Measurements from ENCODE around the gene IGF1. TPM values are rescaled to one million over a fixed set of nuclear protein-coding genes. Genes with fewer than 3 reads are reported as not detected.
A peak's percentile ranks its signal among the peaks of the same experiment; 100 is the strongest.

IGF1 gene
- total RNA-seq, 4 donors from 2014 or later, result 50.0 to 262 (median 78.1) TPM

- H3K27me3 ChIP-seq, result no peaks in the 10 kb centered on the region
- no peaks in the 10 kb centered on the region for H3K36me3 ChIP-seq
- no peak for DNase-seq (ENCODE audit: low spot score in 2 of 2)
- peak overlapping the region in 1 of 4 donors; percentile 24 for H3K27ac ChIP-seq
- peaks cover 0 to 13% (median 0%) of the 10 kb centered on the region in 4 donors for H3K4me1 ChIP-seq
- no peak overlapping the region for H3K4me3 ChIP-seq
- WGBS, 2 donors, result 72 to 75% methylated on average over 8 of the region's 8 CpGs
- H3K9me3 ChIP-seq, result no peaks in the 10 kb centered on the region
- TF ChIP-seq, protein P1, sequence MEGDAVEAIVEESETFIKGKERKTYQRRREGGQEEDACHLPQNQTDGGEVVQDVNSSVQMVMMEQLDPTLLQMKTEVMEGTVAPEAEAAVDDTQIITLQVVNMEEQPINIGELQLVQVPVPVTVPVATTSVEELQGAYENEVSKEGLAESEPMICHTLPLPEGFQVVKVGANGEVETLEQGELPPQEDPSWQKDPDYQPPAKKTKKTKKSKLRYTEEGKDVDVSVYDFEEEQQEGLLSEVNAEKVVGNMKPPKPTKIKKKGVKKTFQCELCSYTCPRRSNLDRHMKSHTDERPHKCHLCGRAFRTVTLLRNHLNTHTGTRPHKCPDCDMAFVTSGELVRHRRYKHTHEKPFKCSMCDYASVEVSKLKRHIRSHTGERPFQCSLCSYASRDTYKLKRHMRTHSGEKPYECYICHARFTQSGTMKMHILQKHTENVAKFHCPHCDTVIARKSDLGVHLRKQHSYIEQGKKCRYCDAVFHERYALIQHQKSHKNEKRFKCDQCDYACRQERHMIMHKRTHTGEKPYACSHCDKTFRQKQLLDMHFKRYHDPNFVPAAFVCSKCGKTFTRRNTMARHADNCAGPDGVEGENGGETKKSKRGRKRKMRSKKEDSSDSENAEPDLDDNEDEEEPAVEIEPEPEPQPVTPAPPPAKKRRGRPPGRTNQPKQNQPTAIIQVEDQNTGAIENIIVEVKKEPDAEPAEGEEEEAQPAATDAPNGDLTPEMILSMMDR (IDR thresholded peaks at IDR 0.05), result no peak
- TF ChIP-seq EP300 (IDR thresholded peaks at IDR 0.05) (no peak), POLR2A (IDR thresholded peaks at IDR 0.05) (no peak)
Observed at GRCh38 chr12:102426599-102427542, 53.5 kb downstream of the IGF1 start.

DNA sequence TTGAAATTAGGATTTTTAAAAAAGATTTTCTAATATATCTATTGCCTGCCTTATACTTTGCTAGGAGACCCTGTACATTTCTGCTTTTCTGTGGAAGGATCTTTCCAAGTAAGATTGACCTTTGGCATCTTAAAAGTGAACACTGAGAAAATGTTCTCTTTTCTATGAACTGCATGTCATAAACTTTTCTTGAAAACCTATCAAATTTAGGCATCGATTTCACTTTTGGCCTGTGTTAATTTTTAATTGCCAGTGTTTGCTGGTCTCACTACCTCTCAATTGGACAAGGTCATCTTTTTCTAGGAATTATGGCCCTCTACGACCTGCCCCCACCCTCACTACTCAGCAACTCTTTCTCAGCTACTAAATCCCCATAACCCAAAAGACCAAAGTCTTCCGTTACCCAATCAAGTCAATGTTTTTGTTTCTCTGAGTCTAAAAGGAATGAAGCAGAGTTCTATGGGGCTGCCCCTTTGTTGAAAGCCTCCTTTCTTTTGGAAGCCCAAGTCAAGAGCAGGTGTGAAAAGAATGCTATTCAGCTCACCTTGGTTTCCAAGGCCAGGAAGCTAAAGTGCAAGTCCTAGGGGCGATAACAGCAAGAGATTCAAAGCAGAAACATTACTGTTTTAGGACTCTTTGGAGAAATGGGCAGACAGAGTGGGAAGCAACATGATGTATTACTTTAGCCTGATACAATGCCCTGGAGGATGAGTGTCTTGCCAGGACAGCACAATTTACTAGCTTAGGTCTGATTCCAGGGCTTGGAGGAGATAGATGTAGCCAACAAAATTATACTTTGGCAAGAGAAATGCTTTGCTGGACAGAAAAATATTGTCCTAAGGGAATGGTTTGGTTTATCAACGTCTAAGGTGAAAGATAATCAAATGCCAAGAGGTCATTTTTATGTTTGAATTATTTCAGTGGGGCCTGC, 55.0 kb downstream of the IGF1 start:
- Histone ChIP-seq H3K9me3 (no peaks in the 10 kb centered on the region), H3K27ac (no peak overlapping the region), H3K4me1 (peaks cover 0 to 13% (median 0%) of the 10 kb centered on the region in 4 donors), H3K36me3 (no peaks in the 10 kb centered on the region), H3K4me3 (no peak overlapping the region), H3K27me3 (no peaks in the 10 kb centered on the region)
- DNase-seq (ENCODE audit: low spot score in 2 of 2), result no peak
- TF ChIP-seq POLR2A (IDR thresholded peaks at IDR 0.05), result no peak
- no peak for TF ChIP-seq EP300 (IDR thresholded peaks at IDR 0.05)
- TF ChIP-seq, protein P1 (IDR thresholded peaks at IDR 0.05), result no peak
- 60 to 67% methylated on average over 5 of the region's 5 CpGs for WGBS, 2 donors

DNA sequence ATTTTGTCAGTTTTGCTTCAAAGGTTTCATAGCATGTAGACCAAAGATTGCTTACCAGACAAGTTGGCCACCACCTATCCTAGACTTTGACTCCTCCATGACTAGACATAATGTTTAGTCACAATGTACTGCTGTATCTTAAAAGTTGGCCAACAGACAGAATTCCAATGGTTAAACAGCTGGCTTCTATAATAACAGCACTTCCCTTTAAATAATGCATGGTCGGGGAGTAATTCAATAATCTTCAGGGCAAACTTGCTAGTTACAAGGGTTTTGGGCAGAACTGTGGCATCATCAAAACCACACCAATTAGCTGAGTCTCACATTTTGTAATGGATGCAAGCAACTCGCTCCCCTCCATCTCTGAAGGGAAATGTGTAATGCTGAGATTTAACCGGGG, 56.9 kb downstream of the IGF1 start:
- WGBS, 2 donors, result 65 to 83% methylated on average over 3 of the region's 3 CpGs
- TF ChIP-seq EP300 (IDR thresholded peaks at IDR 0.05) (no peak), POLR2A (IDR thresholded peaks at IDR 0.05) (no peak)
- TF ChIP-seq, protein P1 (IDR thresholded peaks at IDR 0.05), result no peak
- no peak for DNase-seq (ENCODE audit: low spot score in 2 of 2)

GRCh38 chr12:102421802-102422583, 58.4 kb downstream of the IGF1 start:
- DNase-seq (ENCODE audit: low spot score in 2 of 2), result no peak
- no peak overlapping the region for H3K4me3 ChIP-seq
- TF ChIP-seq, protein P1 (IDR thresholded peaks at IDR 0.05), result no peak
- TF ChIP-seq EP300 (IDR thresholded peaks at IDR 0.05) (no peak), POLR2A (IDR thresholded peaks at IDR 0.05) (no peak)
- H3K27me3 ChIP-seq, result no peaks in the 10 kb centered on the region
- H3K27ac ChIP-seq, result no peak overlapping the region
- H3K36me3 ChIP-seq, result no peaks in the 10 kb centered on the region
- 68 to 75% methylated on average over 5 of the region's 5 CpGs for WGBS, 2 donors
- peaks cover 0 to 9% (median 0%) of the 10 kb centered on the region in 4 donors for H3K4me1 ChIP-seq
- no peaks in the 10 kb centered on the region for H3K9me3 ChIP-seq

More for the DNA sequence above, 56.9 kb downstream of the IGF1 start:
- no peaks in the 10 kb centered on the region for H3K36me3 ChIP-seq
- H3K27ac ChIP-seq, result no peak overlapping the region
- H3K4me1 ChIP-seq, result peaks cover 0 to 13% (median 0%) of the 10 kb centered on the region in 4 donors
- no peaks in the 10 kb centered on the region for H3K9me3 ChIP-seq
- no peak overlapping the region for H3K4me3 ChIP-seq
- H3K27me3 ChIP-seq, result no peaks in the 10 kb centered on the region

Data from tibial nerve (tissue), 4 donors.